Lung (tissue), 12 donors: Measurements from ENCODE around the gene FANCC. TPM values are rescaled to one million over a fixed set of nuclear protein-coding genes. Genes with fewer than 3 reads are reported as not detected.

ENCODE experiments used
- ATAC-seq: fragments of 200-7000 bp; cut with Tn5 transposase; one replicate; pipeline ENCODE4 v1.9.1; 2020; ENCODE audit warnings: moderate number of reproducible peaks; ENCODE audit not compliant: insufficient read depth, low FRiP score
- DNase-seq, 3 donors: peaks; one replicate each; pipeline ENCODE4 v3.0.0-alpha.2; 2013 to 2017
- H3K27ac ChIP-seq, 2 donors: one replicate each; pipeline ENCODE4 v1.5.1; 2013; ENCODE audit warnings: mild to moderate bottlenecking in 2 of 2, moderate library complexity in 2 of 2, control low read depth in 1 of 2, inconsistent platforms in 1 of 2, low read depth in 1 of 2, low read length in 1 of 2
- H3K27me3 ChIP-seq, 3 donors: one replicate each; pipeline ENCODE4 v1.5.1; 2013; ENCODE audit warnings: low read length in 2 of 3; ENCODE audit not compliant: control insufficient read depth in 3 of 3, insufficient read depth in 3 of 3
- H3K36me3 ChIP-seq, 4 donors: one replicate each; pipeline ENCODE4 v1.5.1; 2013; ENCODE audit warnings: low read length in 4 of 4, mild to moderate bottlenecking in 1 of 4, moderate library complexity in 1 of 4; ENCODE audit not compliant: control insufficient read depth in 4 of 4, insufficient read depth in 4 of 4
- H3K4me1 ChIP-seq, 5 donors: one replicate each; pipeline ENCODE4 v1.5.1; 2013; ENCODE audit warnings: low read length in 5 of 5, mild to moderate bottlenecking in 2 of 5, moderate library complexity in 1 of 5; ENCODE audit not compliant: control insufficient read depth in 5 of 5, insufficient read depth in 5 of 5
- H3K4me3 ChIP-seq: one replicate; pipeline ENCODE4 v1.5.1; 2013; ENCODE audit warnings: mild to moderate bottlenecking, control low read depth, moderate library complexity
- H3K9ac ChIP-seq, 2 donors: one replicate each; pipeline ENCODE4 v1.5.1; 2013; ENCODE audit warnings: low read length in 2 of 2, control low read depth in 1 of 2; ENCODE audit not compliant: insufficient read depth in 1 of 2
- H3K9me3 ChIP-seq, 4 donors: one replicate each; pipeline ENCODE4 v1.5.1; 2013; ENCODE audit warnings: low read length in 3 of 4, mild to moderate bottlenecking in 1 of 4, moderate library complexity in 1 of 4; ENCODE audit not compliant: control insufficient read depth in 4 of 4, insufficient read depth in 3 of 4
- CTCF ChIP-seq: IDR thresholded peaks from 2 replicates; pipeline ENCODE4 v1.5.1; 2012; ENCODE audit warnings: mild to moderate bottlenecking; ENCODE audit errors: control extremely low read depth, extremely low read depth
- WGBS, 2 donors: extraction: QIAGEN DNeasy Blood & Tissue Kit; methylation state at CpG; one replicate each; pipeline ENCODE4 v1.1.7; 2013; 5-methylcytosine and 5-hydroxymethylcytosine counted together
- polyA plus RNA-seq, 2 donors: library from polyadenylated mRNA; stranded (reverse); fragments of 200-250 nt; gene quantifications; one replicate each; pipeline ENCODE4 v1.2.1, GENCODE V29; 2013
- total RNA-seq, 2 donors: library from RNA; depleted of rRNA in 1 of 2; stranded (reverse); fragments of >200 nt in 1 of 2; gene quantifications; one replicate each; pipeline ENCODE4 v1.2.1, GENCODE V29; 2014 to 2021
- donor health status: control.
- donor health status: control.
- donor health status: Bipolar disorder and iron deficiency.
- donor health status: healthy.
- donor health status: DM: yes; HTN: yes; CAD: no.

The FANCC gene
- total and polyA plus RNA-seq, 4 donors = 4.4 to 20.0 (median 8.7) TPM

DNA sequence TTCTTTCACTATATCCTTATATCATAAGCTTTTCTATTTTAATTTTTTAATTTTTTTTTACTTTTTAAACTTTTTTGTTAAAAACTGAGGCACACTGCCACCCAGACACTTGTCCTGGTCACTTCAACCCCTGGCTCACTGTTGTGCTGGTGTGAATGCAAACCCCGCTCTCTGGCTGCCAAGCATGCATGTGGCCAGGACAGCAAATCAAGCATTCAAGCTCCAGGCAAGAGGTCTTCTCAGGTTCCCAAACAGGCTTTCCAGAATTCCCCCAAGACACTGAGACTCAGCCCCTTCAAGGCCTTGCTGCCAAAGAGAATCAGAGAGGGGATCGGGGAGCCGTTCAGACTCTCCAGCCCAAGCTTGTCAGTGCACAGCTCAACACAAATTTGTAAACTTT lies 139.9 kb downstream of the FANCC start:
- 86 to 88% methylated on average over 3 of the region's 3 CpGs for WGBS, 2 donors

DNA sequence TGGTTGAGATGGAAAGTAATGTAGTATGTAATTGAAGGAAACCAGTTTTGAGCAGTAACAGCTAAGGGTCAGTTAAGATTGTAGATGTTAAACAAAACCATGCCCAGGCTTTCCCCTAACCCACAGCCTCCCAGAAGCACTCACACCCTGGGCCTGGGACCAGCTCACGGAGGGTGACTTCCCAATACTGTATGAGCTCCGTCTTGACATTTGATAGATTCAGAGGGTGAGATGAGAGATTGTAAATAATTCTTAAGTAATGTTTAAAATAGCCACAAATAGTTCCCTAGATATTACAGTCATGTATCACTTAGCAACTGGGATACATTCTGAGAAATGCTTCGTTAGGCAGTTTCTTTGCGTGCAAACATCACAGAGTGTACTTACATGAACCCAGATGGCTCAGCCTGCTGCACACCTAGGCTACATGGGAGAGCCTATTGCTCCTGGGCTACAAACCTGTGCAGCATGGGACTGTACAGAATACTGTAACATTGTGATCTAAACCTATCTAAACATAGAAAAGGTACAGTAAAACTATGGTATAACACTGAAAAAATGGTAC lies 140.7 kb downstream of the FANCC start:
- no peak for DNase-seq
- 88 to 90% methylated on average over 4 of the region's 4 CpGs for WGBS, 2 donors
- Histone ChIP-seq H3K9ac (no peak overlapping the region), H3K9me3 (no peaks in the 10 kb centered on the region), H3K4me3 (no peak overlapping the region), H3K36me3 (peaks cover 0 to 3% (median 0%) of the 10 kb centered on the region in 4 donors), H3K27me3 (no peaks in the 10 kb centered on the region), H3K4me1 (peaks cover 0 to under 1% (median 0%) of the 10 kb centered on the region in 5 donors), H3K27ac (no peak overlapping the region)
- no peak for TF ChIP-seq CTCF
- no peak for ATAC-seq

More for the DNA sequence above, 139.9 kb downstream of the FANCC start:
- ATAC-seq (no peak), DNase-seq (peak in 1 of 3 donors; percentile 18)
- no peaks in the 10 kb centered on the region for H3K27me3 ChIP-seq
- no peaks in the 10 kb centered on the region for H3K4me1 ChIP-seq
- H3K9ac ChIP-seq = no peak overlapping the region
- no peak overlapping the region for H3K4me3 ChIP-seq
- no peak overlapping the region for H3K27ac ChIP-seq
- peaks cover 0 to 3% (median 0%) of the 10 kb centered on the region in 4 donors for H3K36me3 ChIP-seq
- TF ChIP-seq CTCF = no peak
- no peaks in the 10 kb centered on the region for H3K9me3 ChIP-seq

- 94 to 96% methylated on average over 8 of the region's 8 CpGs for WGBS, 2 donors
- Histone ChIP-seq H3K4me3 (no peak overlapping the region), H3K27ac (no peak overlapping the region), H3K36me3 (peaks cover 0 to 3% (median 0%) of the 10 kb centered on the region in 4 donors), H3K9me3 (no peaks in the 10 kb centered on the region), H3K27me3 (no peaks in the 10 kb centered on the region), H3K9ac (no peak overlapping the region), H3K4me1 (peaks cover 0 to 13% (median 1%) of the 10 kb centered on the region in 5 donors)
- ATAC-seq (no peak), DNase-seq (no peak)
- no peak for TF ChIP-seq CTCF
Observed at GRCh38 chr9:95175523-95175922, 142.0 kb downstream of the FANCC start.

GRCh38 chr9:95174038-95174437 lies 143.5 kb downstream of the FANCC start:
- H3K27ac ChIP-seq = no peak overlapping the region
- peaks cover 0 to 19% (median 4%) of the 10 kb centered on the region in 5 donors for H3K4me1 ChIP-seq
- H3K27me3 ChIP-seq = no peaks in the 10 kb centered on the region
- no peaks in the 10 kb centered on the region for H3K9me3 ChIP-seq
- peaks cover 0 to 4% (median 3%) of the 10 kb centered on the region in 4 donors for H3K36me3 ChIP-seq
- ATAC-seq (no peak), DNase-seq (no peak)
- H3K4me3 ChIP-seq = no peak overlapping the region
- no peak for TF ChIP-seq CTCF
- no peak overlapping the region for H3K9ac ChIP-seq
- 65 to 92% methylated on average over 1 of the region's 1 CpG for WGBS, 2 donors
